Measurements from ENCODE around the gene CDC26.

The CDC26 gene

DNA sequence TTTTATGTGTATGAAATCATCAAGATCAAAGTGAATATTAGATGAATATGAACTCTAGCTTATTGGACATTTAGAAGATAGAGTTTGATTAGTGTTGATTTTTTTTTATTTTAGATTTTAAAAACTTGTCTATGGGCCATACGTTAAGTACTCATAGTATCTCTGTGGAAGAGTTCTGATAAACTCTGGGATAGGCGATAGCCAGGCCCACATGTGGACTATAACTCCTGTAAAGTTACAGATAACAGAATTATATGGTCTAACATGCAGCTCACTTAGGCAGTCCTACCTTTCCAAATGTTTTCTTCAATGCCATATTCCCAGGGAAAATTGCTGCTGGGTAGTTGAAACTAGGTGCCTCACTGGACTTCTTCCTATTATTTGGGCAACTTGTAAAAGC is 43.7 kb downstream of the CDC26 start:
- TF ChIP-seq CEBPB (IDR thresholded peaks at IDR 0.05) = no peak
- no peak for TF ChIP-seq RAD21 (IDR thresholded peaks at IDR 0.05; ENCODE audit: low read depth)
- TF ChIP-seq NFIC (IDR thresholded peaks at IDR 0.05) = no peak
- no peak for TF ChIP-seq FOXM1 (IDR thresholded peaks at IDR 0.05; ENCODE audit: borderline replicate concordance, low read depth)
- no peak for TF ChIP-seq ZBTB7A (IDR thresholded peaks at IDR 0.05; ENCODE audit: low read depth)
- TF ChIP-seq MAX (IDR thresholded peaks at IDR 0.05) = no peak
- no peak for TF ChIP-seq EP300 (IDR thresholded peaks at IDR 0.05; ENCODE audit: borderline replicate concordance)
- no peak for TF ChIP-seq TAF1 (IDR thresholded peaks at IDR 0.05; ENCODE audit: low read depth)
- TF ChIP-seq YY1 (IDR thresholded peaks at IDR 0.05; ENCODE audit: low read depth) = no peak
- no peak for TF ChIP-seq TEAD4 (IDR thresholded peaks at IDR 0.05)
- TF ChIP-seq TCF12 (IDR thresholded peaks at IDR 0.05; ENCODE audit: low read depth) = no peak
- TF ChIP-seq CREB1 (IDR thresholded peaks at IDR 0.05; ENCODE audit: low read depth) = no peak
- no peak for TF ChIP-seq EGR1 (IDR thresholded peaks at IDR 0.05)
- no peak for TF ChIP-seq USF1 (IDR thresholded peaks at IDR 0.05)
- TF ChIP-seq REST (IDR thresholded peaks at IDR 0.05; ENCODE audit: low read depth) = no peak

- no peak for TF ChIP-seq NFIC (IDR thresholded peaks at IDR 0.05)
- TF ChIP-seq CEBPB (IDR thresholded peaks at IDR 0.05) = no peak
- no peak for TF ChIP-seq CREB1 (IDR thresholded peaks at IDR 0.05; ENCODE audit: low read depth)
- no peak for TF ChIP-seq USF1 (IDR thresholded peaks at IDR 0.05)
- TF ChIP-seq EP300 (IDR thresholded peaks at IDR 0.05; ENCODE audit: borderline replicate concordance) = no peak
- TF ChIP-seq REST (IDR thresholded peaks at IDR 0.05; ENCODE audit: low read depth) = no peak
- TF ChIP-seq RAD21 (IDR thresholded peaks at IDR 0.05; ENCODE audit: low read depth) = no peak
- no peak for TF ChIP-seq TCF12 (IDR thresholded peaks at IDR 0.05; ENCODE audit: low read depth)
- no peak for TF ChIP-seq FOXM1 (IDR thresholded peaks at IDR 0.05; ENCODE audit: borderline replicate concordance, low read depth)
- TF ChIP-seq TAF1 (IDR thresholded peaks at IDR 0.05; ENCODE audit: low read depth) = no peak
- no peak for TF ChIP-seq YY1 (IDR thresholded peaks at IDR 0.05; ENCODE audit: low read depth)
- TF ChIP-seq ZBTB7A (IDR thresholded peaks at IDR 0.05; ENCODE audit: low read depth) = no peak
- no peak for TF ChIP-seq EGR1 (IDR thresholded peaks at IDR 0.05)
Measured at GRCh38 chr9:113228130-113228665, 47.2 kb downstream of the CDC26 start.

DNA sequence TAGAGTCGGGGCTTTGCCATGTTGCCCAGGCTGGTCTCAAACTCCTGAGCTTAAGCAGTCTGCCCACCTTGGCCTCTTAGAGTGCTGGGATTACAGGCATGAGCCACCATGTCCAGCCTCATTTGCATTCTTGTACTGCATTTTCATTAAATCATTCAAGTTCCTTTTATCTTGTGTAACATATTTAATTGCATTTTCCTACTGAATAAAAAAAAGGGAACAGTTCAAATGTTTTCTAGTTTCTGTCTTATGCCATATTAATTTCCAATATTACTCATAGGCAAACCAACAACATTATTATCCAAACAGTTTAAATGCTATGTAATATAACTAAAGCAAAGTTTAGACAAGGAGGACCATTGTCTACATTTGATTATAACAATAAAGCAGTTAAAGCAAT is 47.9 kb downstream of the CDC26 start:
- no peak for TF ChIP-seq FOXM1 (IDR thresholded peaks at IDR 0.05; ENCODE audit: borderline replicate concordance, low read depth)
- TF ChIP-seq TEAD4 (IDR thresholded peaks at IDR 0.05) = no peak
- no peak for TF ChIP-seq RAD21 (IDR thresholded peaks at IDR 0.05; ENCODE audit: low read depth)
- no peak for TF ChIP-seq NFIC (IDR thresholded peaks at IDR 0.05)
- no peak for TF ChIP-seq TAF1 (IDR thresholded peaks at IDR 0.05; ENCODE audit: low read depth)

- no peak for TF ChIP-seq REST (IDR thresholded peaks at IDR 0.05; ENCODE audit: low read depth)
- no peak for TF ChIP-seq CREB1 (IDR thresholded peaks at IDR 0.05; ENCODE audit: low read depth)
- no peak for TF ChIP-seq TEAD4 (IDR thresholded peaks at IDR 0.05)
- no peak for TF ChIP-seq YY1 (IDR thresholded peaks at IDR 0.05; ENCODE audit: low read depth)
- TF ChIP-seq FOXM1 (IDR thresholded peaks at IDR 0.05; ENCODE audit: borderline replicate concordance, low read depth) = no peak
- no peak for TF ChIP-seq TCF12 (IDR thresholded peaks at IDR 0.05; ENCODE audit: low read depth)
- TF ChIP-seq RAD21 (IDR thresholded peaks at IDR 0.05; ENCODE audit: low read depth) = no peak
- TF ChIP-seq CEBPB (IDR thresholded peaks at IDR 0.05) = no peak
- no peak for TF ChIP-seq USF1 (IDR thresholded peaks at IDR 0.05)
- no peak for TF ChIP-seq EGR1 (IDR thresholded peaks at IDR 0.05)
- TF ChIP-seq MAX (IDR thresholded peaks at IDR 0.05) = no peak
Measured at GRCh38 chr9:113223963-113224362, 51.4 kb downstream of the CDC26 start.

All from Ishikawa (cell line).